HG02938 (cell line): Measurements from ENCODE around the gene POLR2J2.
"Not testable (repeated sequence)": the region's sequence is repeated elsewhere in the genome, so short reads cannot be mapped to it uniquely, and the experiment has no call there.

Experiments used
- ATAC-seq: cut with Tn5 transposase; IDR thresholded peaks from one replicate; pipeline ENCODE4 v1.9.1; 2021; ENCODE audit warnings: mild to moderate bottlenecking, moderate library complexity; ENCODE audit not compliant: unreplicated experiment

Gene POLR2J2

GRCh38 chr7:102671166-102671955 lies at the start of gene POLR2J2:
Gene POLR2J2 (minus strand): TSS chr7:102671663. CDS start chr7:102671601, 62 bp downstream.
- ATAC-seq = peak; percentile 58

DNA sequence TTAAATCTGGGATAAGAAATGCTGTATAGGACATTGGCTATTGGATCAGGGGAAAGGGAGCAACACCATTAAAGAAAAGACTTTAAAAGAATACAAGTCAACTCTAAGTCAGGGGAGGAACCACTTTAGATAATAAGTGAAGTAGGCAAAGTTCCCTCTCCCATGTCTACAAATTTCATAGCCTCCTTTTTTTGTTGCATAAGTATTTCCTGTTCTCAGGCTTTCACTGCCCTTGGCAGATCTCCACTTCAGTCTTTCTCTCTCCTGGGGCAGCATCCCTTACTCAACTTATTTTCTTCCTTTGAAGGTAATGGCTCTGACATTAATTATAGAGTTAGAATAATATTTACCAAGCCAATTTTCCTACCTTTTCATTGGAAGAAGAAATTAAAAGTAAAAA lies 47.0 kb upstream of the POLR2J2 start:
- not testable (repeated sequence) for ATAC-seq

DNA sequence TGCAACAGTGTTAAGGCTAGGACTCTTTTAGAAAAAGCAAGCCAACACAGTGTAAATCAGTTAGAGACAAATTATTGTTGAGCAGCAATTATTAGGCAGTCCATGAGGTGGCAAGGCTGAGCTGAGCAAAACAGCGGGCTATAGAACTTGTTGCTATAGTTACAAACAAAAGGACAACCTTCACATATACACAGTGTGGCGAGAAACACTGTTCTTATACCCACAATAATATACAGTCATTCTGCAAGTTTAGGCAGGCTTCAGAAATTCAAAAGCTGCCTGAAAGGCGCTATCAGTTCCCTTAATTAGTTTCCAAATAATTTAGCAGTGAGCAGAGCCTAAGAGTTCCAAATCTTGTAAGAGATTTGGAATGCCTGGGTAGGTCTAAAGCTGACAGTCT lies 44.3 kb upstream of the POLR2J2 start:
- ATAC-seq = peak; percentile 87

GRCh38 chr7:102714774-102715522 lies 43.5 kb upstream of the POLR2J2 start:
- not testable (repeated sequence) for ATAC-seq

DNA sequence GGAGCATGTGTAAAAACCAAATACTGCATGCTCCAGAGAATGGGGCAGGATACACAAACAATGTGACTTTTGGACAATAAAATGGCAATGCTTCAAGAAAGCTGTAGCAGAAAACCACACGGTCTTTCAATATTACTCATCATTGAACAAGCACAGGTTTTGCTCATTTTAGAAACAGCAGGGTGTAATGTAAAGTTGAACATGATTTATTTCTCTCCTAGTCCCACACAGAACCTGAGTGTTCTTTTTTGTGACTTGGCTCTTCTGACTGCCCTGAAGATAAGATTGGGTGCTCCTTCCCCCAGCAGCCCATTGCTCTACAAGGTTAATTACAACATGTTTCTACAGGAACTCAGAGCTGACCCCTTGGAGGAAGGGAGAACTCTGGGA lies 42.2 kb upstream of the POLR2J2 start:
- peak; percentile 63 for ATAC-seq

DNA sequence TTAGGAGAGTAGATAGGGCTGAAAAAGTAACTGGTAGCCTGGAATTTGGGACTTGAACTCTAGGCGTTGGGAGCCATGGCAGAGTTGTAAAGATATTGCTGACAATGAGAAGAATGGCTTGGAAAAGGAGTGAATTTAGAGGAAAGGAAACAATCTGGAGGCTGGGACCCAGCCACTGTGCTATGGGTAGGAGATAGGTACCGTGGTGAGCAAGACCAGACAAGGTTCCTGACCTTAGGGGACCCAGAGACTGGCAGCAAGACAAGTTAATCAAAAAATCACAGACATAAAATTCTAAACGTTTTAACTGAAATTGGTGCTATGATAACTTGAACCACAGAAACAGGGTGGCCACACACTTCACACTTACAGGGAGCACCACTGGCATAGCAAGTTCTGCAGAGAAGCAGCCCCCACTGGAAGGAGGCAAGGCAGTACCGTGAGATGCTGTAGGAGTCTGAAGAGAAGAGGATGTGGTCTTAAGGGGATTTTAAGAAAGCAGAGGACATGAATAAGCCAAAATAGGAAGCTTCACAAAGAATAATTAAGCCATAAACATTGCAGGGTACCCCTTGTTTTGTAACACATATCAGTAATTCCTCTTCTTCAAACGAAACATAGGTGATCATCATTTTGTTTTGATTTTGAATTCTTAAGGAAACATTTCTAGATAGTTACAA lies 41.7 kb upstream of the POLR2J2 start:
- peak; percentile 53 for ATAC-seq

DNA sequence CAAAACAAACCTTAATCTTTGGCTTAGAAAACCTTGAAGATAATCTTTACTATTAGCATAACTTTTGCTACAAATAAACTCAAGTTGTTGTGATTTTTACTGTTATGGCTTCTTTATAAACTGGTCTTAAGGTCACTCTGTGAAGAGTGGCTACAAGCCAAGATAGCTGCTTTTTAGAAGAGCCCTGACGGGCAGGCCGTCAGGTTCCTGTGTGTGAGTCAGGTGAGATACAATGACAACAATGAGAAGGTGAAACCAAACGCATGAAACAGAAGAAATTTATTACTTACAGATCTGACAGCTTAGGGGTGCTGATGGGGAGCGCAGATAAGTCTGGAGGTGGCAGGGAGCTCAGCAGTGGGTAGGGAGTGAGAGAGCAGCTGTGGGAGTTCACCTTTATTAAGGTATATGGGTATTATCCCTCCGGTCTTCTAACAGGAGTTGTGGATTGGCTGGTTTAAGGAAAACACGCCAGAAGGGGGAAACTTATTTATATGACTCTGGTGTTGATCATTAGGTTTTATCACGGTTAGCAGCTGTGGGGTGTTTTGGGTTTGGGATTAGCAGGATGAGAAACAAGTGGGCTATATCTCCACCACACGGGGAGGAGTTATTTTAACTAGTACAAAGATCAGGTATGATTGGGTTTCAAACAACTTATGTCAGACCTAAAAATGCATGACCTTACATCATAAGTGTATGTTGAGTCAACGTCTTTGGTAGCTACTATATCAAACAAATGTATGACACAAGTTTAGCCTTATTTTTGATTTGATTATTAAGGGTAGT lies 27.7 kb upstream of the POLR2J2 start:
- ATAC-seq = not testable (repeated sequence)

DNA sequence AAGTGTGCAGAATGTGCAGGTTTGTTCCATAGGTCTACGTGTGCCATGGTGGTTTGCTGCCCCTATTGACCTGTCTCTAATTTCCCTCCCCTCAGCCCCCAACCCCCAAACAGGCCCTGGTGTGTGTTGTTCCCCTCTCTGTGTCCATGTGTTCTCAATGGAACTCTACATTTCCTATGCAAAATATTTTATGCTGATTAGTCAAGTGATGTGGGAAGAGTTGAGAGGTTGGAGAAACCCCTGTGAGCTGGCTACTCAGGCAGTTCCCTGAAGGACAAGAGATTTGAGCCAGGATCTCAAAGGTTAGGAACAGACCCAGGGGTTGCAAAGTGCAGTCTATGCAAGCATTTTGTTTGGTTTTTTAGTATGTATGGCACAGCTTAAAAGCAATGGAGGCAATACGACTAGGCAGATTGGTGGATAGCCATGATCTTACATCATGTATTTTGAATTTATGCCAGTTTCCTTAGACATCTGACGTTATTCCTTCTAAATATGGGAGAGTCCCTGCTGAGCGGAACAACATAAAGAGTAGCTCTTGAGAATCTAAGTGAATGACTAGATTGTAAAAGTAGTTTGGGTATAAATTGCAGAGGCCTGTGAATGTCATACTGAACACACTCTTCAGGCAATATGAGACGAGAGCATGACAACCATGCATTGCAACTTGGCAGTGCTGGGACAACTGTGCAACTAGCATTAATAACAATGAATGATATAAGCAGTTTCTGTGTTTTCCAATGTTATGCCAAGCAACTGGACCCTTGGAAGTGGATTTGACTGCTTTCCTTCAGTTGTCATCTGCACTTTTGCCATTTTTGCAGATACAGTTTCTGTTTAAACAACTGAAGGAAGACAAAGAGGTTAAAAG lies 26.4 kb upstream of the POLR2J2 start:
- ATAC-seq = not testable (repeated sequence)

- not testable (repeated sequence) for ATAC-seq
Measured at GRCh38 chr7:102696009-102696408, 24.5 kb upstream of the POLR2J2 start.

GRCh38 chr7:102695033-102695552 lies 23.6 kb upstream of the POLR2J2 start:
- peak; percentile 60 for ATAC-seq

DNA sequence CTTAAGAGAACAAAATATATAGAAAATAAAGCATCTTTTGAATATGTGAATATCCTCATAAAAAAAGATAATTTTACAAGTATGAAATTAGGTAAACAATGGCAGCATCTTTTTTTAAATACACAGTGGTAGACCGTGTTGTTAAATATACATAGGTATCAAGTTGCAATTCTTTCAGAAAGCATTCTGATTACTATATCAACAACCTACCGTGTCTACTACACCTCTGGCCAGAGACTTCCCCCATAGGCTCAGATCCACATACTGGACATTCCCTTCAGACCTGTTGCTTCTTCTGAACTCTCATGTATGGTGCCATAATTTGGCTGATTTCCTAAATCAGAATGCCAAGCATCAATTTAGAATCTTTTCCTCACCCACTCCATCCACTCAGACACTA lies 22.5 kb upstream of the POLR2J2 start:
- ATAC-seq = not testable (repeated sequence)

- ATAC-seq = not testable (repeated sequence)
Measured at GRCh38 chr7:102690602-102691001, 19.1 kb upstream of the POLR2J2 start.

GRCh38 chr7:102689436-102690282 lies 18.2 kb upstream of the POLR2J2 start:
- peak; percentile 45 for ATAC-seq

- ATAC-seq = peak; percentile 69
Measured at GRCh38 chr7:102688299-102689036, 17.0 kb upstream of the POLR2J2 start.

- not testable (repeated sequence) for ATAC-seq
Measured at GRCh38 chr7:102682560-102682959, 11.1 kb upstream of the POLR2J2 start.

- not testable (repeated sequence) for ATAC-seq
Measured at GRCh38 chr7:102680780-102681179, 9.3 kb upstream of the POLR2J2 start.

GRCh38 chr7:102675545-102675944 lies 4.1 kb upstream of the POLR2J2 start:
- not testable (repeated sequence) for ATAC-seq
